Immature natural killer cell (primary cell): Measurements from ENCODE around the gene GPATCH3. TPM values are rescaled to one million over a fixed set of nuclear protein-coding genes. Genes with fewer than 3 reads are reported as not detected.
"Not testable (repeated sequence)": the region's sequence is repeated elsewhere in the genome, so short reads cannot be mapped to it uniquely, and the experiment has no call there.

Experiments
- DNase-seq, 3 donors: peaks; one replicate each; pipeline ENCODE4 v3.0.0; 2022; ENCODE audit warnings: mixed read lengths in 1 of 3
- H3K27ac Mint-ChIP-seq, 6 donors: one replicate each; pipeline ENCODE4 v1.8.0; 2020; ENCODE audit warnings: mixed read lengths in 6 of 6, mild to moderate bottlenecking in 5 of 6, inconsistent platforms in 4 of 6, moderate library complexity in 3 of 6
- H3K27me3 Mint-ChIP-seq, 3 donors: one replicate each; pipeline ENCODE4 v1.8.0; 2020 to 2021; ENCODE audit warnings: low read depth in 3 of 3, mild to moderate bottlenecking in 3 of 3, mixed read lengths in 3 of 3, moderate library complexity in 3 of 3, inconsistent platforms in 1 of 3
- H3K36me3 Mint-ChIP-seq, 3 donors: one replicate each; pipeline ENCODE4 v1.8.0; 2020; ENCODE audit warnings: mixed read lengths in 3 of 3, inconsistent platforms in 2 of 3, mild to moderate bottlenecking in 2 of 3
- H3K4me1 Mint-ChIP-seq, 2 donors: one replicate each; pipeline ENCODE4 v1.8.0; 2020; ENCODE audit warnings: inconsistent platforms in 2 of 2, mild to moderate bottlenecking in 2 of 2, mixed read lengths in 2 of 2, moderate library complexity in 1 of 2
- H3K4me3 Mint-ChIP-seq, 5 donors: one replicate each; pipeline ENCODE4 v1.8.0; 2020; ENCODE audit warnings: mild to moderate bottlenecking in 5 of 5, mixed read lengths in 5 of 5, inconsistent platforms in 3 of 5, moderate library complexity in 3 of 5
- H3K9me3 Mint-ChIP-seq, 6 donors: one replicate each; pipeline ENCODE4 v1.8.0; 2020; ENCODE audit warnings: mild to moderate bottlenecking in 6 of 6, mixed read lengths in 6 of 6, inconsistent platforms in 4 of 6, moderate library complexity in 3 of 6
- polyA plus RNA-seq, 3 donors: library from polyadenylated mRNA; unstranded; fragments of 300-500 nt; fragmentation: Illumina TruSeq; gene quantifications; one replicate each; pipeline ENCODE4 v1.2.3, GENCODE V29; 2021

GPATCH3 gene
- polyA plus RNA-seq, 3 donors from 2014 or later: 10.4 to 17.3 (median 15.1) TPM

DNA sequence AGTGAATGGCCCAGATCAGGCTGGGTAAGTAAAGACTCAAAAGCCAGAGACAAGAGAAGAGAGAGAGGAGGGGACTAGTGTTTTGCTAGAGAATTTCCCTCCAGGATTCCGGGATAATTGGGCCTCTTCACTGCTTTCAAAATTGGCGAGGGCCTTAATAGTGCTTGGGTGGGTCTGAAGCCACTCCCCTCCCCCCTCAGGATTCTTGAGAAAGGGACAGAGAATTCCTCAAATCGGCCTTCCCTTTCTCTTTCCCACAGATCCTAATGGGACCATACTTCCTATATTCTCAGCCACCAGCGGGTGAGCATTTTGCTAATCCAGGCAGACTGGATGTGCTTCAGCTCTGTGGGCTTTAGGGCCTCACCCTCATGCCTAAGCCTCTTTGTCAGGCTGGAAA is 25.4 kb downstream of the GPATCH3 start:
- Mint-ChIP-seq H3K9me3 (no peaks in the 10 kb centered on the region), H3K4me3 (no peak overlapping the region), H3K27me3 (no peaks in the 10 kb centered on the region), H3K27ac (no peak overlapping the region), H3K4me1 (no peaks in the 10 kb centered on the region), H3K36me3 (peaks cover 0 to 8% (median 0%) of the 10 kb centered on the region in 3 donors)
- DNase-seq: no peak

DNA sequence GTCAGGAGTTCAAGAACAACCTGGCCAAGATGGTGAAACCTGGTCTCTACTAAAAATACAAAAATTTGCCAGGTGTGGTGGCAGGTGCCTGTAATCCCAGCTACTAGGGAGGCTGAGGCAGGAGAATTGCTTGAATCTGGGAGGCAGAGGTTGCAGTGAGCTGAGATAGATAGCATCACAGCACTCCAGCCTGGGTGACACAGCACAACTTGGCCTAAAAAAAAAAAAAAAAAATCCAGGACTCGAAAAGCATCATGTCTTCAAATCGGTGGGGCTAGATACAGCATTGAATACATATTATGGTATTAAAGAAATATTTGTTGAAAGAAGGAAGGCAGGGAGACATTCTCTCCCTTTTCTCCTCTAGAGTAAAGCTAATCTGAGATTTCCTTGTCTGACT is 27.2 kb downstream of the GPATCH3 start:
- DNase-seq, H3K36me3 Mint-ChIP-seq, H3K27me3 Mint-ChIP-seq, H3K4me3 Mint-ChIP-seq, H3K4me1 Mint-ChIP-seq, H3K9me3 Mint-ChIP-seq: not testable (repeated sequence)
- H3K27ac Mint-ChIP-seq: peak overlapping the region in 1 of 6 donors; percentile 46

- peak; percentile 96 to 97 (median 96) for DNase-seq
- Mint-ChIP-seq H3K4me3 (peak overlapping the region; percentile 90 to 100 (median 95)), H3K4me1 (peaks cover 14 to 21% of the 10 kb centered on the region in 2 donors), H3K27me3 (peaks cover 2 to 6% (median 5%) of the 10 kb centered on the region in 3 donors), H3K36me3 (no peaks in the 10 kb centered on the region), H3K27ac (peak overlapping the region; percentile 88 to 96 (median 90)), H3K9me3 (peaks cover 0 to 2% (median 0%) of the 10 kb centered on the region in 6 donors)
Measured at GRCh38 chr1:26864610-26865480, 35.4 kb downstream of the GPATCH3 start.

GRCh38 chr1:26863685-26864077 is 36.6 kb downstream of the GPATCH3 start:
- H3K27me3 Mint-ChIP-seq: peaks cover 2 to 6% (median 5%) of the 10 kb centered on the region in 3 donors
- H3K4me1 Mint-ChIP-seq: peaks cover 14 to 21% of the 10 kb centered on the region in 2 donors
- H3K4me3 Mint-ChIP-seq: peak overlapping the region; percentile 40 to 100 (median 95)
- no peak for DNase-seq
- no peaks in the 10 kb centered on the region for H3K36me3 Mint-ChIP-seq
- H3K27ac Mint-ChIP-seq: peak overlapping the region in 1 of 6 donors; percentile 45
- H3K9me3 Mint-ChIP-seq: no peaks in the 10 kb centered on the region

DNA sequence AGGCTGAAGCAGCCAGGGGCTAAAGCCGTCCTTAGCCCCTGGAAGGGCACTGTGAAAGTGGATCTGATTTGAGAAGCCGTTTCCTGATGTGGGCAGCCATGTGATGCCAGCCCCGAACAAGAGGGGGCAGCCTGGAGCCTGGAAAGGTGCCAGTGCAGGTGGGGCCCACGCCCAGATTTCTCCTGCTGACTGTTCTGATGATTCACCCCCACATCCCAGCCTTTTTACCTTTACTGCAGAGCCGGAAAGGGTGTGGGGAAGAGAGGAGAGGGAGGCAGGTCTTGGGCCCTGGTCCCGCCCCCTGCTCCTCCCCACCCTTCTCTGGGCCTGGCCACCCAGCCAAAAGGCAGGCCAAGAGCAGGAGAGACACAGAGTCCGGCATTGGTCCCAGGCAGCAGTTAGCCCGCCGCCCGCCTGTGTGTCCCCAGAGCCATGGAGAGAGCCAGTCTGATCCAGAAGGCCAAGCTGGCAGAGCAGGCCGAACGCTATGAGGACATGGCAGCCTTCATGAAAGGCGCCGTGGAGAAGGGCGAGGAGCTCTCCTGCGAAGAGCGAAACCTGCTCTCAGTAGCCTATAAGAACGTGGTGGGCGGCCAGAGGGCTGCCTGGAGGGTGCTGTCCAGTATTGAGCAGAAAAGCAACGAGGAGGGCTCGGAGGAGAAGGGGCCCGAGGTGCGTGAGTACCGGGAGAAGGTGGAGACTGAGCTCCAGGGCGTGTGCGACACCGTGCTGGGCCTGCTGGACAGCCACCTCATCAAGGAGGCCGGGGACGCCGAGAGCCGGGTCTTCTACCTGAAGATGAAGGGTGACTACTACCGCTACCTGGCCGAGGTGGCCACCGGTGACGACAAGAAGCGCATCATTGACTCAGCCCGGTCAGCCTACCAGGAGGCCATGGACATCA is 37.2 kb downstream of the GPATCH3 start, which contains the start of gene SFN:
TSS of gene SFN (plus strand) at position 369 of the 904 bp plus-strand sequence. CDS start at position 433, 64 bp downstream.
- no peak for DNase-seq
- H3K4me1 Mint-ChIP-seq: peaks cover 14 to 21% of the 10 kb centered on the region in 2 donors
- H3K4me3 Mint-ChIP-seq: peak within 1 kb of the TSS; percentile 90 to 100 (median 95)
- peaks cover 2 to 6% (median 4%) of the 10 kb centered on the region in 3 donors for H3K27me3 Mint-ChIP-seq
- H3K9me3 Mint-ChIP-seq: no peaks in the 10 kb centered on the region
- H3K36me3 Mint-ChIP-seq: peaks cover 0 to 3% (median 0%) of the 10 kb centered on the region in 3 donors
- peak within 1 kb of the TSS in 5 of 6 donors; percentile 40 to 92 (median 51) for H3K27ac Mint-ChIP-seq

DNA sequence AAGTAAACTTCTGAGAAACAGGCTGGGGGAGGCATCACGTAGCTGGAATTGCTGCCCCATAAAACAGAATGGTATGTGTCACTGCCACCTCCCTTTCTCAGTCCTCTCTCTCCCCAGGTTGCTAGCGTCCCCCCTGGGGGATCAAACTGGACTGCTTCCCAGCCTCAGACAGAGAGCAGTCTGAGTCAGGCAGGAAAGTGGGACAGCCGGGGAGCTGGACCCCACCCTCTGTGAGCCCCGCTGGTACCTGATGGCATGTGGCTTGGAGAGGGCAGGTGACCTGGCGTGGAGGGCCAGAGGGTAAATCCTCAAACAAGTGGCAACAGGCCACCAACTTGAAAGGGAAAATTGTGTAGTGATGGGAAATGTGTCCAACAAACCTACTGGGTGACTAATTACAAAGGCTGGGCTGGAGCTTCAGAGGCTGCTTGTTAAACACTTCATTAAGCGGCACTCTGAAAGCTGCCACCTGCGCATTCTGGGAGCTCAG is 38.3 kb downstream of the GPATCH3 start:
- Mint-ChIP-seq H3K27ac (no peak overlapping the region), H3K4me1 (peaks cover 14 to 21% of the 10 kb centered on the region in 2 donors), H3K4me3 (peak overlapping the region in 1 of 5 donors; percentile 15), H3K36me3 (peaks cover 0 to 7% (median 0%) of the 10 kb centered on the region in 3 donors), H3K27me3 (peaks cover 2 to 6% (median 4%) of the 10 kb centered on the region in 3 donors), H3K9me3 (no peaks in the 10 kb centered on the region)
- DNase-seq: no peak

GRCh38 chr1:26861286-26861701 is 39.0 kb downstream of the GPATCH3 start:
- no peak overlapping the region for H3K27ac Mint-ChIP-seq
- H3K4me3 Mint-ChIP-seq: no peak overlapping the region
- peaks cover 14 to 21% of the 10 kb centered on the region in 2 donors for H3K4me1 Mint-ChIP-seq
- H3K9me3 Mint-ChIP-seq: no peaks in the 10 kb centered on the region
- peaks cover 0 to 7% (median 0%) of the 10 kb centered on the region in 3 donors for H3K36me3 Mint-ChIP-seq
- DNase-seq: no peak
- peaks cover 2 to 6% (median 4%) of the 10 kb centered on the region in 3 donors for H3K27me3 Mint-ChIP-seq

DNA sequence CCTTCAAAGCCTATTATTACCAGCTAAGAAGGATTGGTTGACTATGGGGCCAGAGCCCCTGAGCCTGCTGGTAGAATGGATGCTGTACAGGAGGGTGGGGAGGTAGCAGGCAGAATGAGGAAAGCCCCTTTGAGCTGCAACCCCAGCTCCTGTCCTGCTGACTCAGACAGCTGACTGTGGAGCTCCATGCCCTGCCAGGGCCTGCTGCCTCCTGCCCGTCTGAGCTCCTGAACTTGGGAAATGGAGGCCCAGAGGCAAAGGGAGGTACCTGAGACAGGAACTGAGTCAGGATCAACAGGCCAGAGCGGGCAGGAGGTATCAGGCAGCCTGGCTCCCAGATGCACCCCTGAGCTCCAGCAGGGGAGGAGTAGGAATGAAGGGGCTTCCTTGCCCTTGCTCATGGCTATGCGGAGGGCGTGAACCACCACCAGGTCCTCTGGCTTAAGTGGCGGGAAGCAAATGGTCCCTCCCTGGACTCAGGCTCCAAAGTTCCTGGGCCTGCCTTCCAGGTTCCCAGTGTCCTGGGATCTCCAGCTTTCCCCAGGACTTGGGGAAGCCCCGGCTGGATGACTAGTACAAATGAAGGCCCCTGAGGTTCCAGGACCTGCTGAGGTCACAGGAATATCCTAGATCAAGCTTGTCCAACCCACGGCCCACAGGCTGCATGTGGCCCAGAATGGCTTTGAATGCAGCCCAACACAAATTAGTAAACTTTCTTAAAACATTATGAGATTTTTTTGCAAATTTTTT is 41.2 kb downstream of the GPATCH3 start:
- Mint-ChIP-seq H3K9me3 (no peaks in the 10 kb centered on the region), H3K27ac (peak overlapping the region in 1 of 6 donors; percentile 23), H3K4me3 (no peak overlapping the region), H3K4me1 (peaks cover 8% of the 10 kb centered on the region in 2 donors), H3K36me3 (peaks cover 0 to 13% (median 0%) of the 10 kb centered on the region in 3 donors), H3K27me3 (peaks cover 0 to 5% (median 2%) of the 10 kb centered on the region in 3 donors)
- no peak for DNase-seq

DNA sequence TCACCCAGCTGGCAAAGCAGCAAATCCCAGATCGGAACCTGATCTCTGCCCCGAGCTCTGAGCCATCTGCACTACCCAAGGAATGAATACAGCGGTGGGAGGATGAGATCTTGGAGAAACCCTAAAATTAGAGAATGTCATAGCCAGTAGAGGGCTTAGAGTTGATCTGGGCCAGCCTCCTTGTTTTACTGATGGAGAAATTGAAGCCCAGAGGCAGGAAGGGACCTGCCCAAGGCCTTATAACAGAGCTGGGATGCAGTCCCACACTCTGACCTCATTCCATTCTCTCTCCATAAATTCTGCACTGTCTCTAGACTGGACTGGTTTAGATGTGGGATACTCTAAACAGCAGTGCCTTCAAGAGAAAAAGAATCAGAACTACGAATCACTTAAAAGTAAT is 42.1 kb downstream of the GPATCH3 start:
- Mint-ChIP-seq H3K4me3 (no peak overlapping the region), H3K9me3 (no peaks in the 10 kb centered on the region), H3K36me3 (peaks cover 0 to 17% (median under 1%) of the 10 kb centered on the region in 3 donors), H3K4me1 (peaks cover 4 to 7% of the 10 kb centered on the region in 2 donors), H3K27ac (no peak overlapping the region), H3K27me3 (peaks cover 0 to 5% (median under 1%) of the 10 kb centered on the region in 3 donors)
- DNase-seq: no peak

- Mint-ChIP-seq H3K9me3 (no peaks in the 10 kb centered on the region), H3K4me3 (no peak overlapping the region), H3K4me1 (peaks cover 5 to 9% of the 10 kb centered on the region in 2 donors), H3K27me3 (peaks cover 0 to 5% (median 0%) of the 10 kb centered on the region in 3 donors), H3K36me3 (peaks cover 0 to 22% (median 4%) of the 10 kb centered on the region in 3 donors), H3K27ac (no peak overlapping the region)
- DNase-seq: no peak
Measured at GRCh38 chr1:26857473-26858060, 42.7 kb downstream of the GPATCH3 start.

GRCh38 chr1:26856604-26857469 is 43.4 kb downstream of the GPATCH3 start:
- no peaks in the 10 kb centered on the region for H3K9me3 Mint-ChIP-seq
- H3K27me3 Mint-ChIP-seq: peaks cover 0 to 5% (median 4%) of the 10 kb centered on the region in 3 donors
- peaks cover 0 to 29% (median 6%) of the 10 kb centered on the region in 3 donors for H3K36me3 Mint-ChIP-seq
- peaks cover 5 to 9% of the 10 kb centered on the region in 2 donors for H3K4me1 Mint-ChIP-seq
- peak overlapping the region in 2 of 6 donors; percentile 7 to 37 for H3K27ac Mint-ChIP-seq
- no peak overlapping the region for H3K4me3 Mint-ChIP-seq
- DNase-seq: no peak

GRCh38 chr1:26856181-26856580 is 44.1 kb downstream of the GPATCH3 start:
- Mint-ChIP-seq H3K9me3 (no peaks in the 10 kb centered on the region), H3K4me1 (peaks cover 5 to 9% of the 10 kb centered on the region in 2 donors), H3K27ac (no peak overlapping the region), H3K27me3 (peaks cover 0 to 4% (median 3%) of the 10 kb centered on the region in 3 donors), H3K36me3 (peaks cover 0 to 36% (median 9%) of the 10 kb centered on the region in 3 donors), H3K4me3 (no peak overlapping the region)
- no peak for DNase-seq
